GM18951 (cell line): ENCODE results near the gene ZC3H12C.

ENCODE experiments used
- POLR2A ChIP-seq: IDR thresholded peaks from 4 replicates; pipeline ENCODE4 v1.6.1; 2011; ENCODE audit warnings: mild to moderate bottlenecking; ENCODE audit not compliant: insufficient read length, insufficient read depth; ENCODE audit errors: extremely low read depth
- in situ Hi-C: fragments of 300-500 bp; cut with MboI; formaldehyde crosslinking; loops from one replicate; pipeline ENCODE4 v1.12.0; 2022; ENCODE audit warnings: low sequenced_read_pairs, mixed read lengths, inconsistent platforms; ENCODE audit not compliant: unreplicated experiment

ZC3H12C gene

GRCh38 chr11:110081462-110082376, 11.5 kb upstream of the ZC3H12C start:
- in situ Hi-C loops: no loop called here
- TF ChIP-seq POLR2A: no peak

- in situ Hi-C loops: no loop called here
- TF ChIP-seq POLR2A: no peak
Measured at GRCh38 chr11:110082899-110083298, 10.3 kb upstream of the ZC3H12C start.

GRCh38 chr11:110085255-110085838, 7.8 kb upstream of the ZC3H12C start:
- in situ Hi-C loops: no loop called here
- TF ChIP-seq POLR2A: no peak

GRCh38 chr11:110086892-110087309, 6.3 kb upstream of the ZC3H12C start:
- in situ Hi-C loops: no loop called here
- no peak for TF ChIP-seq POLR2A

GRCh38 chr11:110087812-110088534, 5.2 kb upstream of the ZC3H12C start:
- in situ Hi-C loops: no loop called here
- TF ChIP-seq POLR2A: no peak

- in situ Hi-C loops: no loop called here
- TF ChIP-seq POLR2A: no peak
Measured at GRCh38 chr11:110088535-110089344, 4.5 kb upstream of the ZC3H12C start.

GRCh38 chr11:110089617-110090282, 3.4 kb upstream of the ZC3H12C start:
- in situ Hi-C loops: loop anchor here (10.0 kb wide), 1 partner anchor 135 kb away; no protein-coding TSS in a partner anchor

GRCh38 chr11:110090466-110091026, 2.6 kb upstream of the ZC3H12C start:
- in situ Hi-C loops: loop anchor here (10.0 kb wide), 1 partner anchor 136 kb away; no protein-coding TSS in a partner anchor

More at GRCh38 chr11:110089617-110090282, 3.4 kb upstream of the ZC3H12C start:
- TF ChIP-seq POLR2A: no peak

GRCh38 chr11:110092111-110092514, 1.1 kb upstream of the ZC3H12C start:
- TF ChIP-seq POLR2A: no peak
- in situ Hi-C loops: loop anchor here (10.0 kb wide), 1 partner anchor 137 kb away; no protein-coding TSS in a partner anchor

More at GRCh38 chr11:110090466-110091026, 2.6 kb upstream of the ZC3H12C start:
- no peak for TF ChIP-seq POLR2A

- TF ChIP-seq POLR2A: no peak
- in situ Hi-C loops: loop anchor here (10.0 kb wide), 1 partner anchor 139 kb away; no protein-coding TSS in a partner anchor
Measured at GRCh38 chr11:110093407-110094297, 460 bp downstream of the ZC3H12C start.
